GM20000 (cell line): ENCODE data around the gene ISYNA1.

Source experiments
- DNase-seq: peaks from one replicate; pipeline ENCODE4 v3.0.0; 2012; ENCODE audit warnings: low spot score
- TF ChIP-seq, protein P1 (sequence below): IDR thresholded peaks from 2 replicates; pipeline ENCODE4 v1.5.1; 2012; ENCODE audit warnings: mild to moderate bottlenecking, control low read depth; ENCODE audit errors: extremely low read depth, missing control alignments

The ISYNA1 gene

GRCh38 chr19:18473706-18474087 lies 35.8 kb upstream of the ISYNA1 start:
- TF ChIP-seq, protein P1, sequence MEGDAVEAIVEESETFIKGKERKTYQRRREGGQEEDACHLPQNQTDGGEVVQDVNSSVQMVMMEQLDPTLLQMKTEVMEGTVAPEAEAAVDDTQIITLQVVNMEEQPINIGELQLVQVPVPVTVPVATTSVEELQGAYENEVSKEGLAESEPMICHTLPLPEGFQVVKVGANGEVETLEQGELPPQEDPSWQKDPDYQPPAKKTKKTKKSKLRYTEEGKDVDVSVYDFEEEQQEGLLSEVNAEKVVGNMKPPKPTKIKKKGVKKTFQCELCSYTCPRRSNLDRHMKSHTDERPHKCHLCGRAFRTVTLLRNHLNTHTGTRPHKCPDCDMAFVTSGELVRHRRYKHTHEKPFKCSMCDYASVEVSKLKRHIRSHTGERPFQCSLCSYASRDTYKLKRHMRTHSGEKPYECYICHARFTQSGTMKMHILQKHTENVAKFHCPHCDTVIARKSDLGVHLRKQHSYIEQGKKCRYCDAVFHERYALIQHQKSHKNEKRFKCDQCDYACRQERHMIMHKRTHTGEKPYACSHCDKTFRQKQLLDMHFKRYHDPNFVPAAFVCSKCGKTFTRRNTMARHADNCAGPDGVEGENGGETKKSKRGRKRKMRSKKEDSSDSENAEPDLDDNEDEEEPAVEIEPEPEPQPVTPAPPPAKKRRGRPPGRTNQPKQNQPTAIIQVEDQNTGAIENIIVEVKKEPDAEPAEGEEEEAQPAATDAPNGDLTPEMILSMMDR, result no peak

DNA sequence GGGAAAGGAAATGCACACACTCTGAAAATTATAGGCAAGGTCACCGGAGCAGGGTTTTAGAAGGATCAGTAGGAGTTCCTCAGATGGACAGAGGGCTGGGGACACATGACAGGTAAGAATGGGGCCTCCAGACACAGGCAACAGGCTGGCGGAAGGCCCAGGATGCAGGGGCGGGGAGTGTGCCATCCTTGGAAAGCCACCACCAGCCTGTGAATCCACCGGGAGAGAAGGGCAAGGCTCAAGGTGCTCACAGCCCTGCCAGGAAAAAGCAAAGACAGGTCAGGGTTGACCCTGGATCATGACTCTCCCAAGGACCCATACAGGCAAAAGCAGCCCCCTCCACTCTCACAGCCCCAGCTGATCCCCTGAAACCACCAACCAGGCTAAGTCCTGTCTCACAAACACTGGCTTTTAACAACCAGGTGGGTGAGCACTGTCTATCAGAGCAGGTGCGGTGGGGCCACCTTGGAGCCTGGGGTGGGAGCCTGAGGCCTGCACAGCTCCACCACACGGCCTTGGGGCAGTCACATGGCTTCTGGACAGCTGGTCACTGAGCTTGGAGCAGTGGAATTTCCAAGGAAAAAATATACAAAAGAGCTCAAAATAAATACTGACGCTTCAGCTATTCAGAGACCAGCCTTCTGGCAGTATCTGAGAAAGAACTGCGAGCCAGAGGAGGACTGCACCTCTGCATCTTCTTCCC lies 35.2 kb upstream of the ISYNA1 start:
- TF ChIP-seq, protein P1, result no peak
- no peak for DNase-seq

More at GRCh38 chr19:18473706-18474087, 35.8 kb upstream of the ISYNA1 start:
- DNase-seq, result no peak

DNA sequence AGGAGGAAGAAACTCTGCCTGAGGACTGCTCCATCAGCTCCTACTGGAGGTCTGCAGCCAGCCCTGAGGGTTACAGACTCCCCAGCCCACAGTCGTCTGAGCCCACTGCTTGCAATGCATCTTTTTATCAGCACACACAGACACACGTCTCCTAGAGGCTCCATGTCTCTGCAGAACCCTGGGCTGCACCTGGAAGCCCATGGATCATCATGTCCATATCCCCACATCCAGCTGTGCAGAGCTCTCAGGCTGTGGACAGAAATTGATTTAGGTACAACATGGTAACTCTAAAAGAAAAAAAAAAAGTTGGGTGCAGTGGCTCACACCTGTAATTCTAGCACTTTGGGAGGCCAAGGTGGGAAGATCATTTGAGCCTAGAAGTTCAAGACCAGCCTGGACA lies 32.9 kb upstream of the ISYNA1 start:
- no peak for DNase-seq
- TF ChIP-seq, protein P1, result no peak

- DNase-seq, result peak; percentile 64
- TF ChIP-seq, protein P1, result peak; percentile 56
Observed at GRCh38 chr19:18469069-18469846, 31.3 kb upstream of the ISYNA1 start.

- TF ChIP-seq, protein P1, result no peak
Observed at GRCh38 chr19:18468517-18468916, 30.6 kb upstream of the ISYNA1 start.

DNA sequence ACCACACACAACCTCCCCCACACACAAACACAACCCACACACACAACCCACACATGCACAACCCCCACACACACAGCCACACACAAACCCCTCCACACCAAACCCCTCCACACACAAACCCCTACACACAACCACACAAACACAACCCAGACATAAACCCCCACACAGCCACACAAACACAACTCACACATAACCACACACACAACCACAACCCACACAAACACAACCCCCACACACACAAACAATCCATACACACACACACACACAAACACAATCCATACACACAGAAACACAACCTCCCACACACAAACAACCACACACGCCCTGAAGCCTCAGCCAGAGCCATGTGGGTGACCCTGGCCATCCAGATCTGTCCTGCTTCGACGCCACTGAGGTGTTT lies 30.0 kb upstream of the ISYNA1 start:
- DNase-seq, result no peak
- TF ChIP-seq, protein P1, result no peak

More at GRCh38 chr19:18468517-18468916, 30.6 kb upstream of the ISYNA1 start:
- DNase-seq, result no peak

GRCh38 chr19:18466354-18466753 lies 28.4 kb upstream of the ISYNA1 start:
- no peak for DNase-seq
- TF ChIP-seq, protein P1, result no peak
